Neuronal stem cell (in vitro differentiated cells): ENCODE data around the gene MYO10.

Experiments used
- DNase-seq: peaks from one replicate; pipeline ENCODE4 v3.0.0-alpha.2; 2013; ENCODE audit warnings: low spot score
- H2AFZ ChIP-seq: one replicate; pipeline ENCODE4 v1.6.1; 2013; ENCODE audit warnings: mild to moderate bottlenecking, low read length, inconsistent platforms
- H2AK5ac ChIP-seq: 2 replicates; pipeline ENCODE4 v1.6.1; 2013; ENCODE audit warnings: low read depth, mild to moderate bottlenecking, inconsistent platforms, low read length, moderate library complexity, mixed read lengths
- H2BK120ac ChIP-seq: 2 replicates; pipeline ENCODE4 v1.6.1; 2013; ENCODE audit warnings: low read depth, mild to moderate bottlenecking, inconsistent platforms, low read length, moderate library complexity, mixed read lengths
- H2BK12ac ChIP-seq: one replicate; pipeline ENCODE4 v1.6.1; 2013; ENCODE audit warnings: low read length, inconsistent platforms
- H2BK15ac ChIP-seq: 2 replicates; pipeline ENCODE4 v1.6.1; 2013; ENCODE audit warnings: mild to moderate bottlenecking, low read length, inconsistent platforms, mixed read lengths
- H2BK5ac ChIP-seq: one replicate; pipeline ENCODE4 v1.6.1; 2013; ENCODE audit warnings: inconsistent platforms, mild to moderate bottlenecking, low read length, moderate library complexity
- H3K14ac ChIP-seq: one replicate; pipeline ENCODE4 v1.6.1; 2013; ENCODE audit warnings: low read length, inconsistent platforms
- H3K18ac ChIP-seq: 2 replicates; pipeline ENCODE4 v1.6.1; 2013; ENCODE audit warnings: low read length, inconsistent platforms
- H3K23ac ChIP-seq: 2 replicates; pipeline ENCODE4 v1.6.1; 2013; ENCODE audit warnings: low read depth, mild to moderate bottlenecking, mixed read lengths, low read length, inconsistent platforms; ENCODE audit not compliant: poor library complexity
- H3K27ac ChIP-seq: replicated peaks from 3 replicates; pipeline ENCODE4 v1.5.1; 2013; ENCODE audit warnings: low read length, inconsistent platforms
- H3K27me3 ChIP-seq, 3 experiments: 2 replicates each; pipeline ENCODE4 v1.6.1; 2013; ENCODE audit warnings: low read length in 3 of 3, mild to moderate bottlenecking in 2 of 3, inconsistent platforms in 1 of 3, low read depth in 1 of 3, mixed read lengths in 1 of 3, moderate library complexity in 1 of 3; ENCODE audit not compliant: control insufficient read depth in 3 of 3, insufficient read depth in 3 of 3
- H3K36me3 ChIP-seq, 2 donors: replicated peaks in 1 of 2; 2 replicates each; pipeline ENCODE4 v1.6.1; 2013; ENCODE audit warnings: low read length in 2 of 2; ENCODE audit not compliant: control insufficient read depth in 2 of 2, insufficient read depth in 2 of 2
- H3K4ac ChIP-seq: 2 replicates; pipeline ENCODE4 v1.6.1; 2013; ENCODE audit warnings: inconsistent platforms, mild to moderate bottlenecking, low read length, moderate library complexity
- H3K4me1 ChIP-seq, 2 donors: 1 replicate in 1 of 2; 2 replicates in 1 of 2; pipeline ENCODE4 v1.6.1; 2013; ENCODE audit warnings: low read length in 2 of 2, low read depth in 1 of 2; ENCODE audit not compliant: control insufficient read depth in 2 of 2, insufficient read depth in 1 of 2
- H3K4me2 ChIP-seq: one replicate; pipeline ENCODE4 v1.6.1; 2013; ENCODE audit warnings: mild to moderate bottlenecking, low read length, inconsistent platforms; ENCODE audit not compliant: insufficient read depth, poor library complexity, severe bottlenecking
- H3K4me3 ChIP-seq, 2 donors: 2 replicates each; pipeline ENCODE4 v1.5.1; 2013; ENCODE audit warnings: low read length in 2 of 2, mild to moderate bottlenecking in 2 of 2, inconsistent platforms in 1 of 2, moderate library complexity in 1 of 2
- H3K79me1 ChIP-seq: one replicate; pipeline ENCODE4 v1.6.1; 2013; ENCODE audit warnings: low read depth, mild to moderate bottlenecking, inconsistent platforms, low read length, moderate library complexity
- H3K9ac ChIP-seq: one replicate; pipeline ENCODE4 v1.6.1; 2013; ENCODE audit warnings: mild to moderate bottlenecking, low read depth, low read length, inconsistent platforms; ENCODE audit not compliant: poor library complexity
- H3K9me3 ChIP-seq, 2 donors: replicated peaks in 1 of 2; 2 replicates each; pipeline versions ENCODE3 to v1.6.1; 2013; ENCODE audit warnings: low read length in 2 of 2, mild to moderate bottlenecking in 2 of 2, inconsistent platforms in 1 of 2, low read depth in 1 of 2, mixed read lengths in 1 of 2, moderate library complexity in 1 of 2; ENCODE audit not compliant: control insufficient read depth in 2 of 2, insufficient read depth in 1 of 2
- H4K8ac ChIP-seq: one replicate; pipeline ENCODE4 v1.6.1; 2013; ENCODE audit warnings: low read depth, mild to moderate bottlenecking, inconsistent platforms, low read length, moderate library complexity
- H4K91ac ChIP-seq: one replicate; pipeline ENCODE4 v1.6.1; 2013; ENCODE audit warnings: low read length, low read depth, mild to moderate bottlenecking, inconsistent platforms; ENCODE audit not compliant: poor library complexity
- WGBS, 2 donors: extraction: QIAGEN DNeasy Blood & Tissue Kit; methylation state at CpG; one replicate each; pipeline ENCODE4 v1.1.7; 2013; ENCODE audit warnings: missing lambda C conversion rate in 2 of 2, mixed read lengths in 1 of 2; ENCODE audit not compliant: insufficient read length in 2 of 2, insufficient replicate concordance in 1 of 2; ENCODE audit errors: extremely low coverage in 2 of 2; 5-methylcytosine and 5-hydroxymethylcytosine counted together

Gene MYO10

GRCh38 chr5:16929347-16929746 is 6.7 kb downstream of the MYO10 start:
- Histone ChIP-seq H4K91ac (no peak overlapping the region), H3K4me3 (no peak overlapping the region), H3K27me3 (no peaks in the 10 kb centered on the region), H3K36me3 (no peaks in the 10 kb centered on the region), H3K9ac (no peak overlapping the region), H3K4me2 (no peak overlapping the region), H3K23ac (no peak overlapping the region), H2AK5ac (no peak overlapping the region), H2BK120ac (no peak overlapping the region), H3K14ac (no peak overlapping the region), H3K79me1 (peaks cover 2% of the 10 kb centered on the region), H2BK15ac (no peak overlapping the region), H2BK5ac (no peak overlapping the region), H2BK12ac (no peak overlapping the region), H3K4me1 (peaks cover 6 to 7% of the 10 kb centered on the region in 2 donors), H3K4ac (no peak overlapping the region), H3K27ac (no peak overlapping the region), H3K18ac (no peak overlapping the region), H4K8ac (no peak overlapping the region), H2AFZ (no peak overlapping the region), H3K9me3 (no peaks in the 10 kb centered on the region)
- no peak for DNase-seq
- WGBS, 2 donors: no CpG with 5 or more reads among the region's 2 CpGs

GRCh38 chr5:16927613-16928012 is 8.5 kb downstream of the MYO10 start:
- no peaks in the 10 kb centered on the region for H3K9me3 ChIP-seq
- H2AFZ ChIP-seq: no peak overlapping the region
- H3K9ac ChIP-seq: no peak overlapping the region
- peaks cover 3% of the 10 kb centered on the region for H3K79me1 ChIP-seq
- no peaks in the 10 kb centered on the region for H3K27me3 ChIP-seq
- no peak overlapping the region for H3K4ac ChIP-seq
- no peak overlapping the region for H4K91ac ChIP-seq
- peaks cover 3 to 4% of the 10 kb centered on the region in 2 donors for H3K4me1 ChIP-seq
- no CpG with 5 or more reads among the region's 8 CpGs for WGBS, 2 donors
- no peak overlapping the region for H3K4me3 ChIP-seq
- H3K4me2 ChIP-seq: no peak overlapping the region
- H2AK5ac ChIP-seq: no peak overlapping the region
- no peaks in the 10 kb centered on the region for H3K36me3 ChIP-seq
- H3K27ac ChIP-seq: no peak overlapping the region
- no peak overlapping the region for H3K23ac ChIP-seq
- H4K8ac ChIP-seq: no peak overlapping the region
- no peak overlapping the region for H3K18ac ChIP-seq
- DNase-seq: no peak
- no peak overlapping the region for H2BK12ac ChIP-seq
- no peak overlapping the region for H2BK120ac ChIP-seq
- no peak overlapping the region for H2BK5ac ChIP-seq
- no peak overlapping the region for H2BK15ac ChIP-seq
- H3K14ac ChIP-seq: no peak overlapping the region

- Histone ChIP-seq H3K27ac (no peak overlapping the region), H3K4me2 (no peak overlapping the region), H2BK15ac (no peak overlapping the region), H3K18ac (no peak overlapping the region), H3K23ac (no peak overlapping the region), H3K4me1 (peaks cover 3 to 4% of the 10 kb centered on the region in 2 donors), H3K9ac (no peak overlapping the region), H2AFZ (no peak overlapping the region), H3K9me3 (no peaks in the 10 kb centered on the region), H3K14ac (no peak overlapping the region), H3K27me3 (no peaks in the 10 kb centered on the region), H4K91ac (no peak overlapping the region), H4K8ac (no peak overlapping the region), H3K4ac (no peak overlapping the region), H2BK5ac (no peak overlapping the region), H3K79me1 (peaks cover 6% of the 10 kb centered on the region), H2BK120ac (no peak overlapping the region), H2BK12ac (no peak overlapping the region), H2AK5ac (no peak overlapping the region), H3K36me3 (no peaks in the 10 kb centered on the region), H3K4me3 (no peak overlapping the region)
- no CpG with 5 or more reads among the region's 8 CpGs for WGBS, 2 donors
- no peak for DNase-seq
Measured at GRCh38 chr5:16926417-16926816, 9.7 kb downstream of the MYO10 start.

DNA sequence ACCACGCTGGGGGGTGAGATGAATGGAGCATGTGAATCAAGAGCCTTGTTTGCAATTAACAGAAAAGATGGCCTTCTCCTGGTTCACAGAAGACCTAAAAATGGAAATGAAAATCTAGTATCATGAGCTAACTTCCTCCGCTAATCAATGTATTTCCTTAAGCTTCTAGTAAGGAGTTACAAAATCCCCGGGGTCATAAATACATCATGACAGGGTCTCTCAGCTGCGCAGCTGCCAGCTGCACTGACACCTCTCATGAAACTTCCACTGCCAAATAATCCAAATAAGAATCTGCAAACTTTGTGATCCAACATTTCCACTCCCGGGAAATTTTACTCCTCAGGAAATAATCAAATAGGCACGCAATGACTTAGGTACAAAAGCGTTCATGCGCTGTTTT is 11.9 kb downstream of the MYO10 start:
- Histone ChIP-seq H3K27me3 (no peaks in the 10 kb centered on the region), H3K4me1 (no peaks in the 10 kb centered on the region), H3K27ac (no peak overlapping the region), H3K36me3 (no peaks in the 10 kb centered on the region), H2AK5ac (no peak overlapping the region), H3K4ac (no peak overlapping the region), H2BK5ac (no peak overlapping the region), H4K8ac (no peak overlapping the region), H2BK120ac (no peak overlapping the region), H3K14ac (no peak overlapping the region), H4K91ac (no peak overlapping the region), H2AFZ (no peak overlapping the region), H3K4me3 (no peak overlapping the region), H3K23ac (no peak overlapping the region), H3K18ac (no peak overlapping the region), H2BK15ac (no peak overlapping the region), H3K9ac (no peak overlapping the region), H3K9me3 (no peaks in the 10 kb centered on the region), H3K4me2 (no peak overlapping the region), H3K79me1 (peaks cover 4% of the 10 kb centered on the region), H2BK12ac (no peak overlapping the region)
- no CpG with 5 or more reads among the region's 8 CpGs for WGBS, 2 donors
- no peak for DNase-seq
